HEK293 (cell line): ENCODE data around the gene NCKAP5.

Experiments
- CTCF ChIA-PET: fragments of 350-600 bp; formaldehyde crosslinking; extraction: SDS; loops from one replicate; lab custom pipeline; 2021; ENCODE audit warnings: antibody characterized with exemption; lab: Yijun Ruan, JAX
- POLR2A ChIA-PET: fragments of 300-600 bp; formaldehyde crosslinking; extraction: SDS; loops from one replicate; lab custom pipeline; 2020; ENCODE audit warnings: antibody characterized with exemption, inconsistent platforms; lab: Yijun Ruan, JAX
- H3K27ac ChIP-seq: fragments of 200-500 bp; sonication (Bioruptor generic); 2 replicates; pipeline ENCODE4 v1.5.1; 2014; ENCODE audit warnings: low read depth, low read length, control low read depth, inconsistent platforms; ENCODE audit errors: extremely low read depth
- H3K36me3 ChIP-seq, 2 experiments: fragments of 200-500 bp in 1 of 2; sonication (Bioruptor generic) in 1 of 2; 1 replicate in 1 of 2; 2 replicates in 1 of 2; pipeline ENCODE4 v1.5.1; 2014 to 2017; ENCODE audit warnings: inconsistent platforms in 2 of 2, low read length in 2 of 2; ENCODE audit not compliant: control insufficient read depth in 2 of 2, insufficient read depth in 1 of 2
- H3K4me1 ChIP-seq: fragments of 200-500 bp; sonication (Bioruptor generic); 2 replicates; pipeline ENCODE4 v1.5.1; 2014; ENCODE audit warnings: mild to moderate bottlenecking, low read length, inconsistent platforms; ENCODE audit not compliant: control insufficient read depth, insufficient read depth
- H3K4me3 ChIP-seq: 2 replicates; pipeline ENCODE4 v1.5.1; 2011; ENCODE audit warnings: low read depth, mild to moderate bottlenecking, control low read depth, low read length, moderate library complexity
- H3K9me3 ChIP-seq: fragments of 200-500 bp; sonication (Bioruptor generic); 2 replicates; pipeline ENCODE4 v1.5.1; 2014; ENCODE audit warnings: low read depth, low read length, inconsistent platforms; ENCODE audit not compliant: control insufficient read depth, insufficient read depth
- BCL11A ChIP-seq: fragments of 450-650 bp; formaldehyde crosslinking; IDR thresholded peaks from 2 replicates; pipeline ENCODE4 v1.5.1; 2016; ENCODE audit warnings: low read depth, missing biosample characterization, missing genetic modification characterization
- BCL6B ChIP-seq: fragments of 450-650 bp; formaldehyde crosslinking; IDR thresholded peaks from 2 replicates; pipeline ENCODE4 v1.5.1; 2017; ENCODE audit warnings: missing biosample characterization, missing genetic modification characterization
- FEZF1 ChIP-seq: fragments of 450-650 bp; formaldehyde crosslinking; IDR thresholded peaks from 2 replicates; pipeline ENCODE4 v1.5.1; 2016; ENCODE audit warnings: missing biosample characterization, missing genetic modification characterization
- GLIS2 ChIP-seq: fragments of 450-650 bp; formaldehyde crosslinking; IDR thresholded peaks from 2 replicates; pipeline ENCODE4 v1.5.1; 2016; ENCODE audit warnings: missing biosample characterization, missing genetic modification characterization
- PRDM10 ChIP-seq: fragments of 450-650 bp; formaldehyde crosslinking; IDR thresholded peaks from 2 replicates; pipeline ENCODE4 v1.5.1; 2016; ENCODE audit warnings: missing biosample characterization, missing genetic modification characterization
- PRDM4 ChIP-seq: fragments of 450-650 bp; formaldehyde crosslinking; IDR thresholded peaks from 2 replicates; pipeline ENCODE4 v1.5.1; 2017; ENCODE audit warnings: missing biosample characterization, missing genetic modification characterization
- REST ChIP-seq: fragments of 450-650 bp; formaldehyde crosslinking; IDR thresholded peaks from 2 replicates; pipeline ENCODE4 v1.5.1; 2016; ENCODE audit warnings: missing biosample characterization, missing genetic modification characterization
- SALL2 ChIP-seq: fragments of 450-650 bp; formaldehyde crosslinking; IDR thresholded peaks from 2 replicates; pipeline ENCODE4 v1.5.0; 2017; ENCODE audit warnings: missing biosample characterization, mild to moderate bottlenecking, missing genetic modification characterization, borderline replicate concordance
- ZBTB10 ChIP-seq: fragments of 450-650 bp; formaldehyde crosslinking; IDR thresholded peaks from 2 replicates; pipeline ENCODE4 v1.5.1; 2016; ENCODE audit warnings: missing biosample characterization, missing genetic modification characterization
- ZBTB26 ChIP-seq: fragments of 450-650 bp; formaldehyde crosslinking; optimal IDR thresholded peaks from 2 replicates; pipeline ENCODE3; 2016; ENCODE audit warnings: missing biosample characterization, mild to moderate bottlenecking, missing genetic modification characterization
- ZIC2 ChIP-seq: fragments of 450-650 bp; formaldehyde crosslinking; IDR thresholded peaks from 2 replicates; pipeline ENCODE4 v1.5.1; 2016; ENCODE audit warnings: missing biosample characterization, missing genetic modification characterization
- ZNF426 ChIP-seq: fragments of 450-650 bp; formaldehyde crosslinking; IDR thresholded peaks from 2 replicates; pipeline ENCODE4 v1.5.1; 2017; ENCODE audit warnings: missing biosample characterization, missing genetic modification characterization, mild to moderate bottlenecking, inconsistent platforms, moderate library complexity
- ZNF513 ChIP-seq: fragments of 450-650 bp; IDR thresholded peaks from 2 replicates; pipeline ENCODE4 v1.5.1; 2018; ENCODE audit warnings: missing biosample characterization, missing genetic modification characterization
- ZNF514 ChIP-seq: fragments of 450-650 bp; formaldehyde crosslinking; IDR thresholded peaks from 2 replicates; pipeline ENCODE4 v1.5.1; 2016; ENCODE audit warnings: missing biosample characterization, missing genetic modification characterization
- ZNF548 ChIP-seq: fragments of 450-650 bp; formaldehyde crosslinking; IDR thresholded peaks from 2 replicates; pipeline ENCODE4 v1.5.1; 2016; ENCODE audit warnings: missing biosample characterization, missing genetic modification characterization
- ZNF707 ChIP-seq: fragments of 450-650 bp; formaldehyde crosslinking; IDR thresholded peaks from 2 replicates; pipeline ENCODE4 v1.5.1; 2016; ENCODE audit warnings: missing biosample characterization, missing genetic modification characterization
- ZNF830 ChIP-seq: fragments of 450-650 bp; IDR thresholded peaks from 2 replicates; pipeline ENCODE4 v1.5.0; 2018; ENCODE audit warnings: missing biosample characterization, missing genetic modification characterization, low read depth, mild to moderate bottlenecking, moderate library complexity
- ZNF837 ChIP-seq: fragments of 450-650 bp; formaldehyde crosslinking; IDR thresholded peaks from 2 replicates; pipeline ENCODE4 v1.5.1; 2016; ENCODE audit warnings: missing biosample characterization, missing genetic modification characterization

NCKAP5 gene

GRCh38 chr2:133389569-133389968 lies 178.7 kb downstream of the NCKAP5 start:
- Histone ChIP-seq H3K4me3 (no peak overlapping the region), H3K27ac (no peak overlapping the region), H3K9me3 (no peaks in the 10 kb centered on the region; the same call in 1 of the 2 replicates), H3K36me3 (no peaks in the 10 kb centered on the region), H3K4me1 (no peaks in the 10 kb centered on the region)
- CTCF ChIA-PET, result no interaction called here
- no peak for TF ChIP-seq PRDM10 (tag by site-specific recombination)
- TF ChIP-seq ZNF837 (tag by site-specific recombination), result no peak
- TF ChIP-seq ZNF548 (tag by site-specific recombination), result no peak
- no peak for TF ChIP-seq REST (tag by site-specific recombination)
- TF ChIP-seq BCL6B (tag by site-specific recombination), result no peak
- TF ChIP-seq FEZF1, result no peak
- TF ChIP-seq ZNF426 (tag by site-specific recombination), result no peak
- no peak for TF ChIP-seq PRDM4 (tag by site-specific recombination)
- TF ChIP-seq ZIC2 (tag by site-specific recombination), result no peak
- no peak for TF ChIP-seq BCL11A
- POLR2A ChIA-PET, result no interaction called here

- Histone ChIP-seq H3K4me1 (no peaks in the 10 kb centered on the region), H3K36me3 (no peaks in the 10 kb centered on the region), H3K9me3 (no peaks in the 10 kb centered on the region), H3K4me3 (no peak overlapping the region), H3K27ac (no peak overlapping the region)
- POLR2A ChIA-PET, result no interaction called here
- CTCF ChIA-PET, result interaction anchor here (1.4 kb wide), 1 partner anchor 178 kb away, joined by 3 read pairs; no protein-coding TSS in a partner anchor
- TF ChIP-seq ZNF514 (no peak), ZBTB10 (tag by site-specific recombination) (no peak), ZBTB26 (tag by site-specific recombination) (no peak), ZNF830 (no peak), SALL2 (tag by site-specific recombination) (no peak), ZNF707 (tag by site-specific recombination) (no peak), GLIS2 (tag by site-specific recombination) (no peak), ZNF513 (no peak)
Observed at GRCh38 chr2:133382566-133382965, 185.7 kb downstream of the NCKAP5 start.
